Measurements from ENCODE around the gene DHRS7B. TPM values are rescaled to one million over a fixed set of nuclear protein-coding genes. Genes with fewer than 3 reads are reported as not detected.

The DHRS7B gene
- total RNA-seq, 4 donors from 2014 or later: 24.0 to 30.3 (median 28.8) TPM

- H3K27me3 ChIP-seq: no peaks in the 10 kb centered on the region
- WGBS: 100% methylated on average over 3 of the region's 4 CpGs
- no peak for DNase-seq (ENCODE audit: extremely low spot score)
- peaks cover 0 to 7% (median 6%) of the 10 kb centered on the region in 4 donors for H3K9me3 ChIP-seq
- H3K4me3 ChIP-seq: no peak overlapping the region
- intact Hi-C loops (cut with DNase I): no loop called here
- peaks cover 0 to 4% (median 0%) of the 10 kb centered on the region in 4 donors for H3K4me1 ChIP-seq
- TF ChIP-seq CTCF (IDR thresholded peaks at IDR 0.05) (no peak), EP300 (IDR thresholded peaks at IDR 0.05) (no peak), POLR2AphosphoS5 (IDR thresholded peaks at IDR 0.05) (no peak), POLR2A (IDR thresholded peaks at IDR 0.05; ENCODE audit: low read depth) (no peak)
- no peak overlapping the region for H3K27ac ChIP-seq (replicated peaks in 1 of 4)
- peaks cover 0 to 5% (median 0%) of the 10 kb centered on the region in 4 donors for H3K36me3 ChIP-seq
Measured at GRCh38 chr17:21228111-21228510, 101.3 kb downstream of the DHRS7B start.

- 86% methylated on average over 2 of the region's 2 CpGs for WGBS
Measured at GRCh38 chr17:21228845-21229244, 102.1 kb downstream of the DHRS7B start.

GRCh38 chr17:21231533-21231932 is 104.8 kb downstream of the DHRS7B start:
- Histone ChIP-seq H3K4me1 (peaks cover 0 to 4% (median 0%) of the 10 kb centered on the region in 4 donors), H3K27ac (replicated peaks in 1 of 4) (no peak overlapping the region), H3K36me3 (no peaks in the 10 kb centered on the region), H3K27me3 (no peaks in the 10 kb centered on the region), H3K4me3 (no peak overlapping the region), H3K9me3 (peaks cover 0 to 7% (median 6%) of the 10 kb centered on the region in 4 donors)
- intact Hi-C loops (cut with DNase I): no loop called here
- no peak for DNase-seq (ENCODE audit: extremely low spot score)
- TF ChIP-seq EP300 (IDR thresholded peaks at IDR 0.05) (no peak), POLR2AphosphoS5 (IDR thresholded peaks at IDR 0.05) (no peak), POLR2A (IDR thresholded peaks at IDR 0.05; ENCODE audit: low read depth) (no peak), CTCF (IDR thresholded peaks at IDR 0.05) (no peak)
- WGBS: 58% methylated on average over 5 of the region's 6 CpGs

More at GRCh38 chr17:21228845-21229244, 102.1 kb downstream of the DHRS7B start:
- TF ChIP-seq EP300 (IDR thresholded peaks at IDR 0.05) (no peak), POLR2A (IDR thresholded peaks at IDR 0.05; ENCODE audit: low read depth) (no peak), POLR2AphosphoS5 (IDR thresholded peaks at IDR 0.05) (no peak), CTCF (IDR thresholded peaks at IDR 0.05) (no peak)
- no peak overlapping the region for H3K27ac ChIP-seq (replicated peaks in 1 of 4)
- intact Hi-C loops (cut with DNase I): no loop called here
- no peaks in the 10 kb centered on the region for H3K27me3 ChIP-seq
- H3K4me3 ChIP-seq: no peak overlapping the region
- peaks cover 0 to 7% (median 6%) of the 10 kb centered on the region in 4 donors for H3K9me3 ChIP-seq
- peaks cover 0 to 4% (median 0%) of the 10 kb centered on the region in 4 donors for H3K4me1 ChIP-seq
- DNase-seq (ENCODE audit: extremely low spot score): no peak
- peaks cover 0 to 3% (median 0%) of the 10 kb centered on the region in 4 donors for H3K36me3 ChIP-seq

- Histone ChIP-seq H3K27ac (replicated peaks in 1 of 4) (no peak overlapping the region), H3K4me1 (peaks cover 0 to 4% (median 0%) of the 10 kb centered on the region in 4 donors), H3K4me3 (no peak overlapping the region), H3K9me3 (peaks cover 0 to 7% (median 6%) of the 10 kb centered on the region in 4 donors), H3K36me3 (no peaks in the 10 kb centered on the region), H3K27me3 (no peaks in the 10 kb centered on the region)
- 95% methylated on average over 4 of the region's 4 CpGs for WGBS
- DNase-seq (ENCODE audit: extremely low spot score): no peak
- intact Hi-C loops (cut with DNase I): no loop called here
- TF ChIP-seq EP300 (IDR thresholded peaks at IDR 0.05): no peak
- no peak for TF ChIP-seq POLR2A (IDR thresholded peaks at IDR 0.05; ENCODE audit: low read depth)
- no peak for TF ChIP-seq POLR2AphosphoS5 (IDR thresholded peaks at IDR 0.05)
- TF ChIP-seq CTCF (IDR thresholded peaks at IDR 0.05): no peak
Measured at GRCh38 chr17:21232033-21232749, 105.4 kb downstream of the DHRS7B start.

All from esophagus muscularis mucosa (tissue), 4 donors.